ENCODE measurements around the gene KIFAP3.
A peak's percentile ranks its signal among the peaks of the same experiment; 100 is the strongest.
"Not testable (repeated sequence)": the region's sequence is repeated elsewhere in the genome, so short reads cannot be mapped to it uniquely, and the experiment has no call there.

KIFAP3 gene

GRCh38 chr1:169925505-169926482 is 148.7 kb downstream of the KIFAP3 start:
- no peak for DNase-seq (ENCODE audit: extremely low read depth in 1 of 2, low read depth in 1 of 2)

GRCh38 chr1:169924829-169925228 is 149.7 kb downstream of the KIFAP3 start:
- DNase-seq (ENCODE audit: extremely low read depth in 1 of 2, low read depth in 1 of 2) = no peak

GRCh38 chr1:169924063-169924462 is 150.4 kb downstream of the KIFAP3 start:
- DNase-seq (ENCODE audit: extremely low read depth in 1 of 2, low read depth in 1 of 2) = no peak

GRCh38 chr1:169921080-169921479 is 153.4 kb downstream of the KIFAP3 start:
- no peak for DNase-seq (ENCODE audit: extremely low read depth in 1 of 2, low read depth in 1 of 2)

GRCh38 chr1:169918927-169919326 is 155.6 kb downstream of the KIFAP3 start:
- no peak for DNase-seq (ENCODE audit: extremely low read depth in 1 of 2, low read depth in 1 of 2)

GRCh38 chr1:169918220-169918619 is 156.3 kb downstream of the KIFAP3 start:
- not testable (repeated sequence) for DNase-seq (ENCODE audit: extremely low read depth in 1 of 2, low read depth in 1 of 2)

GRCh38 chr1:169915150-169915549 is 159.3 kb downstream of the KIFAP3 start:
- no peak for DNase-seq (ENCODE audit: extremely low read depth in 1 of 2, low read depth in 1 of 2)

GRCh38 chr1:169914531-169914930 is 160.0 kb downstream of the KIFAP3 start:
- no peak for DNase-seq (ENCODE audit: extremely low read depth in 1 of 2, low read depth in 1 of 2)

- no peak for DNase-seq (ENCODE audit: extremely low read depth in 1 of 2, low read depth in 1 of 2)
Observed at GRCh38 chr1:169909499-169909898, 165.0 kb downstream of the KIFAP3 start.

- no peak for DNase-seq (ENCODE audit: extremely low read depth in 1 of 2, low read depth in 1 of 2)
Observed at GRCh38 chr1:169906938-169907337, 167.6 kb downstream of the KIFAP3 start.

GRCh38 chr1:169904834-169905233 is 169.7 kb downstream of the KIFAP3 start:
- DNase-seq (ENCODE audit: extremely low read depth in 1 of 2, low read depth in 1 of 2) = no peak

GRCh38 chr1:169902751-169903150 is 171.7 kb downstream of the KIFAP3 start:
- DNase-seq (ENCODE audit: extremely low read depth in 1 of 2, low read depth in 1 of 2) = no peak

GRCh38 chr1:169901115-169901514 is 173.4 kb downstream of the KIFAP3 start:
- no peak for DNase-seq (ENCODE audit: extremely low read depth in 1 of 2, low read depth in 1 of 2)

GRCh38 chr1:169900571-169900970 is 173.9 kb downstream of the KIFAP3 start:
- no peak for DNase-seq (ENCODE audit: extremely low read depth in 1 of 2, low read depth in 1 of 2)

GRCh38 chr1:169899519-169900217 is 174.8 kb downstream of the KIFAP3 start:
- DNase-seq (ENCODE audit: extremely low read depth in 1 of 2, low read depth in 1 of 2) = no peak

GRCh38 chr1:169896013-169896412 is 178.5 kb downstream of the KIFAP3 start:
- DNase-seq (ENCODE audit: extremely low read depth in 1 of 2, low read depth in 1 of 2) = no peak

- no peak for DNase-seq (ENCODE audit: extremely low read depth in 1 of 2, low read depth in 1 of 2)
Observed at GRCh38 chr1:169894424-169895145, 179.9 kb downstream of the KIFAP3 start.

GRCh38 chr1:169893645-169894423 is 180.7 kb downstream of the KIFAP3 start, which contains the start of gene SCYL3:
SCYL3 (minus strand) TSS chr1:169893896; CDS start chr1:169888840, 5,056 bp downstream.
- DNase-seq (ENCODE audit: extremely low read depth in 1 of 2, low read depth in 1 of 2) = peak; percentile 78 to 92

GRCh38 chr1:169892927-169893644 is 181.4 kb downstream of the KIFAP3 start:
- no peak for DNase-seq (ENCODE audit: extremely low read depth in 1 of 2, low read depth in 1 of 2)

Data from stimulated activated CD8-positive, alpha-beta memory T cell treated with anti-CD3 and anti-CD28 coated beads, Interleukin-7, amount 100 ng/mL, for 48 hours (primary cell).